HepG2 (cell line): ENCODE data around the gene ZNF500. TPM values are rescaled to one million over a fixed set of nuclear protein-coding genes. Genes with fewer than 3 reads are reported as not detected.
A peak's percentile ranks its signal among the peaks of the same experiment; 100 is the strongest.

Source experiments
- ATAC-seq: fragments of 200-7000 bp; cut with Tn5 transposase; 3 replicates; pipeline ENCODE4 v1.9.1; 2020; ENCODE audit warnings: mild to moderate bottlenecking, moderate library complexity
- BruUV-seq: library from RNA; stranded (reverse); fragments of 400-500 nt; replicated peaks from 2 replicates; lab custom pipeline; 2021; lab: Mats Ljungman, UMichigan
- CTCF ChIA-PET: fragments of 300-600 bp; formaldehyde crosslinking; extraction: SDS; loops from one replicate; lab custom pipeline; 2021; ENCODE audit warnings: low total read pairs, inconsistent platforms, low intra/inter-chr PET ratio; lab: Yijun Ruan, JAX
- POLR2A ChIA-PET: fragments of 350-600 bp; sonication (Branson Sonifier 250); formaldehyde crosslinking; loops from one replicate; lab custom pipeline; 2020; ENCODE audit warnings: antibody characterized with exemption, inconsistent platforms; lab: Yijun Ruan, JAX
- DNase-seq: peaks from one replicate; pipeline ENCODE4 v3.0.0-alpha.2; 2015; ENCODE audit warnings: low spot score
- FAIRE-seq: peaks from 3 replicates; lab custom pipeline; 2011; peaks lifted over from hg19 to GRCh38; lab: Jason Lieb, UNC
- H2AFZ ChIP-seq: one replicate; pipeline ENCODE4 v1.6.1; 2011; ENCODE audit warnings: low read length, inconsistent platforms
- H3K27ac ChIP-seq: fragments of 300-600 bp; 3 replicates; pipeline ENCODE4 v1.8.0; 2011; ENCODE audit warnings: mixed run types, mild to moderate bottlenecking, mixed read lengths, low read length, inconsistent platforms; ENCODE audit not compliant: insufficient read depth; ENCODE audit errors: extremely low read length
- H3K27me3 ChIP-seq, 2 experiments: fragments of 200-600 bp in 1 of 2; 2 replicates in 1 of 2; 3 replicates in 1 of 2; pipeline versions ENCODE4 v1.6.0 to v1.8.0; 2011; ENCODE audit warnings: low read length in 2 of 2, mild to moderate bottlenecking in 2 of 2, moderate library complexity in 2 of 2, inconsistent platforms in 1 of 2; ENCODE audit not compliant: insufficient read depth in 2 of 2, control insufficient read depth in 1 of 2
- H3K36me3 ChIP-seq, 2 experiments: fragments of 200-600 bp in 1 of 2; replicated peaks in 1 of 2; 2 replicates in 1 of 2; 3 replicates in 1 of 2; pipeline versions ENCODE4 v1.5.1 to v1.8.0; 2011; ENCODE audit warnings: low read length in 2 of 2, inconsistent platforms in 1 of 2; ENCODE audit not compliant: insufficient read depth in 2 of 2, control insufficient read depth in 1 of 2
- H3K4me1 ChIP-seq: 2 replicates; pipeline ENCODE4 v1.5.1; 2012; ENCODE audit warnings: low read length, inconsistent platforms; ENCODE audit not compliant: insufficient read depth
- H3K4me2 ChIP-seq: 2 replicates; pipeline ENCODE4 v1.6.0; 2011; ENCODE audit warnings: low read depth, low read length, inconsistent platforms
- H3K4me3 ChIP-seq, 3 experiments: fragments of 200-600 bp in 1 of 3; sonication (generic), shearing (Covaris generic) in 1 of 3; replicated peaks in 1 of 3; 2 replicates each; pipeline ENCODE4 v1.5.1; 2011 to 2016; ENCODE audit warnings: low read length in 3 of 3, inconsistent platforms in 2 of 3, low read depth in 2 of 3, mild to moderate bottlenecking in 2 of 3, control low read depth in 1 of 3, mixed read lengths in 1 of 3; ENCODE audit not compliant: insufficient read depth in 1 of 3
- H3K79me2 ChIP-seq: one replicate; pipeline ENCODE4 v1.6.1; 2011; ENCODE audit warnings: low read length, inconsistent platforms; ENCODE audit not compliant: insufficient read depth
- H3K9ac ChIP-seq: 2 replicates; pipeline ENCODE4 v1.6.0; 2011; ENCODE audit warnings: mild to moderate bottlenecking, low read depth, low read length, inconsistent platforms; ENCODE audit not compliant: insufficient read depth
- H3K9me3 ChIP-seq: 2 replicates; pipeline ENCODE4 v1.5.1; 2012; ENCODE audit warnings: mild to moderate bottlenecking, low read length
- H4K20me1 ChIP-seq: 2 replicates; pipeline ENCODE4 v1.6.0; 2011; ENCODE audit warnings: inconsistent platforms, mild to moderate bottlenecking, low read length, moderate library complexity; ENCODE audit not compliant: insufficient read depth
- AHR ChIP-seq: IDR thresholded peaks from 2 replicates; pipeline ENCODE4 v1.6.1; 2018; ENCODE audit warnings: missing genetic modification reagents, missing compliant biosample characterization
- NR3C1 ChIP-seq: sonication (generic); formaldehyde crosslinking; IDR thresholded peaks from 2 replicates; pipeline ENCODE4 v1.4.0; 2020; ENCODE audit warnings: missing genetic modification reagents
- PHF5A ChIP-seq: IDR thresholded peaks from one replicate; pipeline ENCODE4 v1.6.1; 2018; ENCODE audit warnings: low read depth, missing genetic modification reagents; ENCODE audit not compliant: unreplicated experiment
- RARA ChIP-seq: IDR thresholded peaks from 2 replicates; pipeline ENCODE4 v1.6.1; 2016; ENCODE audit warnings: missing genetic modification reagents, missing compliant biosample characterization
- TCF7 ChIP-seq: sonication (generic); IDR thresholded peaks from 2 replicates; pipeline ENCODE4 v1.6.1; 2016; ENCODE audit warnings: antibody characterized with exemption, low read depth
- TRIM24 ChIP-seq: sonication (generic); formaldehyde crosslinking; IDR thresholded peaks from 2 replicates; pipeline ENCODE4 v1.8.0; 2022; ENCODE audit warnings: mild to moderate bottlenecking, missing genetic modification reagents
- ZBTB38 ChIP-seq: sonication (generic); formaldehyde crosslinking; IDR thresholded peaks from 2 replicates; pipeline ENCODE4 v1.5.1; 2020; ENCODE audit warnings: mild to moderate bottlenecking, missing genetic modification reagents
- ZNF317 ChIP-seq: sonication (generic); formaldehyde crosslinking; IDR thresholded peaks from 2 replicates; pipeline ENCODE4 v1.5.0; 2020; ENCODE audit warnings: mild to moderate bottlenecking, missing genetic modification reagents
- ZNF468 ChIP-seq: sonication (generic); formaldehyde crosslinking; IDR thresholded peaks from 2 replicates; pipeline ENCODE4 v1.8.0; 2022; ENCODE audit warnings: mild to moderate bottlenecking, moderate library complexity, missing genetic modification reagents
- WGBS: methylation state at CpG from one replicate; pipeline ENCODE4 v1.1.6; 2017; ENCODE audit warnings: low lambda C conversion rate; 5-methylcytosine and 5-hydroxymethylcytosine counted together
- in situ Hi-C: cut with HindIII; loops from 2 replicates; pipeline ENCODE4 v1.10.0; 2017; ENCODE audit warnings: low pct_unique_long_range_greater_than_20kb; ENCODE audit not compliant: extremely low pct_ligation_motif_present
- intact Hi-C: fragments of 100-400 bp; cut with micrococcal nuclease; formaldehyde crosslinking; loops from one replicate; pipeline ENCODE4 v1.10.0; 2022; ENCODE audit not compliant: unreplicated experiment
- polyA plus RNA-seq, 8 experiments: library from polyadenylated mRNA; depleted of rRNA in 3 of 8; stranded (reverse) in 7 of 8; unstranded in 1 of 8; fragments of >200 nt; fragmentation: Illumina TruSeq in 4 of 8; extraction: Trizol in 4 of 8; gene quantifications; 2 replicates each; pipeline versions ENCODE4 v1.2.1 to v1.2.3, GENCODE V29; 2011 to 2016; ENCODE audit warnings: low read depth in 4 of 8, missing spikeins in 1 of 8, mixed read lengths in 1 of 8; ENCODE audit not compliant: insufficient read depth in 1 of 8
- total RNA-seq, 5 experiments: library from RNA; depleted of rRNA; stranded (reverse); fragments of >200 nt; fragmentation: Illumina TruSeq; extraction: Trizol; gene quantifications; 2 replicates each; pipeline ENCODE4 v1.2.3, GENCODE V29; 2016; ENCODE audit warnings: low read depth in 1 of 5

Gene ZNF500
- total and polyA plus RNA-seq, 2 of the 13 experiments (the other 11 are each of a cell fraction or from before 2014, with no cell fraction given), result 6.1 to 12.2 TPM

DNA sequence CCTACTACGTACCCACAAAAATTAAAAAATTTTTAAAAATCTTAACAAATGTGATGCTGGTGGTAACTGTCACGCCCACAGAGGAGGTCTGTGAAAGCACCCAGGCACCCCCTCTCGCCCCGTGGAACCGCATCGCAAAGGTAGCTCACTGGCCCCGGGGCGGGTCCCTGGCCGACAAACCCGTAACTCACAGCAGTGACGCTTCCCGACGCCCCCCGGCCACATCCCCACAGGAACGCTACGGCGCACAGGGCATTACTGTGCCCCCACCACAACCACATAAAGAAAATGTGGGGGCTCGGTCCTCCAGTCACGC lies 33.3 kb downstream of the ZNF500 start (continued):
- TF ChIP-seq ZNF317, result peak; percentile 55; the same call in 1 of the 2 replicates
- TF ChIP-seq RARA (CRISPR knock-in tag), result no peak
- no peak for TF ChIP-seq PHF5A (CRISPR knock-in tag)
- TF ChIP-seq AHR, result peak; percentile 49; the same call in 1 of the 2 replicates
- 0 out of 2 replicates have a peak, but pooled peaks have one; percentile 51 for TF ChIP-seq ZNF468 (CRISPR knock-in tag)
- TF ChIP-seq TRIM24, result no peak
- TF ChIP-seq TCF7, result no peak

DNA sequence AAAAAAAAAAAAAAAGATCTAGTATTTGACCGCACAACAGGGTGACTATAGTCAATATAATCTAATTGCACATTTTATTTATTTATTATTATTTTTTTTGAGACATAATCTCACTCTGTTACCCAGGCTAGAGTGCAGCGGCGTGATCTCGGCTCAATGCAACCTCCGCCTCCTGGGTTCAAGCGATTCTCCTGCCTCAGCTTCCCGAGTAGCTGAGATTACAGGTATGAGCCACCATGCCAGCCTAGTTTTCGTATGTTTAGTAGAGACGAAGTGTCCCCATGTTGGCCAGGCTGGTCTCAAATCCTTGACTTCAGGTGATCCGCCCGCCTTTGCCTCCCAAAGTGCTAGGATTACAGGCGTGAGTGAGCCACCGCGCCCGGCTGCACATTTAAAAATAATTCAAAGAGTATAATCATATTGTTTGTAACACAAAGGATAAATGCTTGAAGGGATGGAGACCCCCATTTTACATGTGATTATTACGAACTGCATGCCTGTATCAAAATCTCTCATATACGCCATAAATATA lies 33.7 kb downstream of the ZNF500 start:
- POLR2A ChIA-PET, result interaction anchor here (0.9 to 3.1 kb wide), 4 partner anchors 23 to 225 kb away, joined by 3 to 40 read pairs (median 10); partner anchors contain the start of genes SEC14L5 and ZNF500
- peaks cover 4 to 10% of the 10 kb centered on the region in 2 experiments; a peak in 3 of 5 replicates for H3K36me3 ChIP-seq
- H3K79me2 ChIP-seq, result peaks cover 21% of the 10 kb centered on the region
- H3K27ac ChIP-seq, result peak overlapping the region; percentile 80
- no peak for ATAC-seq
- 22% methylated on average over 17 of the region's 17 CpGs for WGBS
- H4K20me1 ChIP-seq, result no peaks in the 10 kb centered on the region
- TF ChIP-seq ZBTB38 (CRISPR knock-in tag), result peak; percentile 69; the same call in 1 of the 2 replicates
- TF ChIP-seq NR3C1 (CRISPR knock-in tag), result no peak
- peaks cover 20% of the 10 kb centered on the region for H3K4me1 ChIP-seq
- BruUV-seq, result no TSS peak
- no peaks in the 10 kb centered on the region; a peak in 2 of 5 replicates for H3K27me3 ChIP-seq
- in situ Hi-C loops (no loop called here), intact Hi-C loops (loop anchor here (5.0 kb wide), 1 partner anchor 69 kb away; the partner anchor contains the start of gene ROGDI)
- FAIRE-seq, result no peak
- no peak for DNase-seq
- H3K4me2 ChIP-seq, result peak overlapping the region; percentile 81
- H3K9me3 ChIP-seq, result no peaks in the 10 kb centered on the region
- peak overlapping the region; percentile 95 for H3K9ac ChIP-seq
- peak overlapping the region; percentile 98 to 100 (median 100) for H3K4me3 ChIP-seq
- H2AFZ ChIP-seq, result no peak overlapping the region
- CTCF ChIA-PET, result interaction anchor here (0.6 kb wide), 1 partner anchor 81 kb away, joined by 3 read pairs; no protein-coding TSS in a partner anchor
